Mammary epithelial cell (primary cell): ENCODE measurements around the gene PTPN22.

ENCODE experiments used
- CTCF ChIP-seq, 2 donors: IDR thresholded peaks in 1 of 2; conservative IDR thresholded peaks in 1 of 2; 2 replicates each; pipeline ENCODE4 v1.5.1; 2011 to 2012; ENCODE audit warnings: inconsistent platforms in 2 of 2, low read length in 2 of 2, mild to moderate bottlenecking in 2 of 2, control low read depth in 1 of 2, low read depth in 1 of 2; ENCODE audit not compliant: insufficient read depth in 1 of 2; ENCODE audit errors: extremely low read depth in 1 of 2
- EZH2 ChIP-seq: IDR thresholded peaks from 2 replicates; pipeline ENCODE4 v1.6.1; 2012; ENCODE audit warnings: low read length, inconsistent platforms, borderline replicate concordance

- TF ChIP-seq CTCF (conservative IDR thresholded peaks at IDR 0.05 in 1 of 2, IDR thresholded peaks at IDR 0.05 in 1 of 2; ENCODE audit: extremely low read depth in 1 of 2, insufficient read depth in 1 of 2, low read depth in 1 of 2, low read length in 2 of 2), result no peak
- TF ChIP-seq EZH2, result no peak
Measured at GRCh38 chr1:113870778-113871177, 734 bp downstream of the PTPN22 start.
